ENCODE results near the gene LRRK1. TPM values are rescaled to one million over a fixed set of nuclear protein-coding genes. Genes with fewer than 3 reads are reported as not detected.

LRRK1 gene
- total and polyA plus RNA-seq, 11 donors: 1.3 to 12.7 (median 2.1) TPM

DNA sequence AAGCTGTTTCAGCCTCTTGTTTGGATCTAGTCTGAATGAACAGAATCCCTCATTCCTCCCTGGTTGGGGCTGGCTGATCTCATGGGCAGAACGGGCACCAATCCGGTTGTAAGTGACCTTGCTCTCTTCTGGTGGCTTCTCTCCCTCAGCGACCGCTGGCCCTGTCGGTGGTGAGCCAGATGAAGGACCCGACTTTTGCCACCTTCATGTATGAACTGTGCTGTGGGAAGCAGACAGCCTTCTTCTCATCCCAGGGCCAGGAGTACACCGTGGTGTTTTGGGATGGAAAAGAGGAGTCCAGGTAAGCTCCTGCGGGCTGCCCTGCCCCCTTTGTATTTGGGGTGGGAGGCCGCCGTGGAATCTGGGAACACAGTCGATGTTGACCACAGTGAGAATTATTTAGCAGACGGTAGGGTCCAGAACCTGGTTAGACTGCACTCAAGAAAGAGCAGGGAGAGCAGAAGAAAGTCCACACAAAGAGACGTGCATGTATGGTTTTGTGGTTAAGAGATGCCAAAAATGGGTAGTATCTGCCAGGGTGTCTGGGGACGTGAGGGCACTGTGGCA lies 138.8 kb downstream of the LRRK1 start:
- H3K27me3 ChIP-seq: no peaks in the 10 kb centered on the region
- no peaks in the 10 kb centered on the region for H3K4me1 ChIP-seq
- no peak for DNase-seq
- intact Hi-C loops (cut with DNase I): no loop called here
- peaks cover 0 to 92% (median 32%) of the 10 kb centered on the region in 9 donors for H3K36me3 ChIP-seq
- H3K27ac ChIP-seq: no peak overlapping the region
- WGBS, 4 donors: 89 to 94% (median 91%) methylated on average over 14 of the region's 14 CpGs
- no peak for TF ChIP-seq POLR2A (IDR thresholded peaks at IDR 0.05)
- TF ChIP-seq, protein P1, sequence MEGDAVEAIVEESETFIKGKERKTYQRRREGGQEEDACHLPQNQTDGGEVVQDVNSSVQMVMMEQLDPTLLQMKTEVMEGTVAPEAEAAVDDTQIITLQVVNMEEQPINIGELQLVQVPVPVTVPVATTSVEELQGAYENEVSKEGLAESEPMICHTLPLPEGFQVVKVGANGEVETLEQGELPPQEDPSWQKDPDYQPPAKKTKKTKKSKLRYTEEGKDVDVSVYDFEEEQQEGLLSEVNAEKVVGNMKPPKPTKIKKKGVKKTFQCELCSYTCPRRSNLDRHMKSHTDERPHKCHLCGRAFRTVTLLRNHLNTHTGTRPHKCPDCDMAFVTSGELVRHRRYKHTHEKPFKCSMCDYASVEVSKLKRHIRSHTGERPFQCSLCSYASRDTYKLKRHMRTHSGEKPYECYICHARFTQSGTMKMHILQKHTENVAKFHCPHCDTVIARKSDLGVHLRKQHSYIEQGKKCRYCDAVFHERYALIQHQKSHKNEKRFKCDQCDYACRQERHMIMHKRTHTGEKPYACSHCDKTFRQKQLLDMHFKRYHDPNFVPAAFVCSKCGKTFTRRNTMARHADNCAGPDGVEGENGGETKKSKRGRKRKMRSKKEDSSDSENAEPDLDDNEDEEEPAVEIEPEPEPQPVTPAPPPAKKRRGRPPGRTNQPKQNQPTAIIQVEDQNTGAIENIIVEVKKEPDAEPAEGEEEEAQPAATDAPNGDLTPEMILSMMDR (IDR thresholded peaks at IDR 0.05): no peak
- no peak for ATAC-seq
- peaks cover 0 to 2% (median 0%) of the 10 kb centered on the region in 12 donors for H3K9me3 ChIP-seq
- no peak overlapping the region for H3K4me3 ChIP-seq

DNA sequence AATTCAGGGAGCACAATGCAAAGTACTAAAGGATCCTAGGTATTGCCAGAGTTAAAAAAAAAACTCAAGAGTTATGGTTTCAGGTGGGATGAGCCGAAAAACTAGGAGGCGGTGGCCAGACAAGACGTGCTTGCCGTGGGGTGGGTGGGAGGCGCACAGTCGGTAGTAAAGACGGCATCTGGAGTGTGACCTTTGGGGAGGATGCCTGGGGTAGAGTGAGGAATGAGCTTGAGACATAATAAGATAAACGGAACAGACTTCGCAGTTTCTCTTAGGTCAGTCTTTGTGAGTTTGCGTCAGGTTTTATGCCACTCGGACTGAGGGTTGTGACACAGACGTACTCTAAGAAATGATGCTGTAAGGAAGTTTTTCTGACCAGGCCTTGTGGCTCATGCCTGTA lies 139.6 kb downstream of the LRRK1 start:
- no peak for DNase-seq
- ATAC-seq: no peak
- peaks cover 0 to 90% (median 26%) of the 10 kb centered on the region in 9 donors for H3K36me3 ChIP-seq
- TF ChIP-seq, protein P1 (IDR thresholded peaks at IDR 0.05): no peak
- no peak for TF ChIP-seq POLR2A (IDR thresholded peaks at IDR 0.05)
- no peaks in the 10 kb centered on the region for H3K27me3 ChIP-seq
- WGBS, 4 donors: 93 to 97% (median 96%) methylated on average over 12 of the region's 12 CpGs
- H3K27ac ChIP-seq: no peak overlapping the region
- H3K4me1 ChIP-seq: peaks cover 0 to 1% (median 0%) of the 10 kb centered on the region in 12 donors
- H3K9me3 ChIP-seq: peaks cover 0 to 2% (median 0%) of the 10 kb centered on the region in 12 donors
- H3K4me3 ChIP-seq: no peak overlapping the region
- intact Hi-C loops (cut with DNase I): no loop called here

DNA sequence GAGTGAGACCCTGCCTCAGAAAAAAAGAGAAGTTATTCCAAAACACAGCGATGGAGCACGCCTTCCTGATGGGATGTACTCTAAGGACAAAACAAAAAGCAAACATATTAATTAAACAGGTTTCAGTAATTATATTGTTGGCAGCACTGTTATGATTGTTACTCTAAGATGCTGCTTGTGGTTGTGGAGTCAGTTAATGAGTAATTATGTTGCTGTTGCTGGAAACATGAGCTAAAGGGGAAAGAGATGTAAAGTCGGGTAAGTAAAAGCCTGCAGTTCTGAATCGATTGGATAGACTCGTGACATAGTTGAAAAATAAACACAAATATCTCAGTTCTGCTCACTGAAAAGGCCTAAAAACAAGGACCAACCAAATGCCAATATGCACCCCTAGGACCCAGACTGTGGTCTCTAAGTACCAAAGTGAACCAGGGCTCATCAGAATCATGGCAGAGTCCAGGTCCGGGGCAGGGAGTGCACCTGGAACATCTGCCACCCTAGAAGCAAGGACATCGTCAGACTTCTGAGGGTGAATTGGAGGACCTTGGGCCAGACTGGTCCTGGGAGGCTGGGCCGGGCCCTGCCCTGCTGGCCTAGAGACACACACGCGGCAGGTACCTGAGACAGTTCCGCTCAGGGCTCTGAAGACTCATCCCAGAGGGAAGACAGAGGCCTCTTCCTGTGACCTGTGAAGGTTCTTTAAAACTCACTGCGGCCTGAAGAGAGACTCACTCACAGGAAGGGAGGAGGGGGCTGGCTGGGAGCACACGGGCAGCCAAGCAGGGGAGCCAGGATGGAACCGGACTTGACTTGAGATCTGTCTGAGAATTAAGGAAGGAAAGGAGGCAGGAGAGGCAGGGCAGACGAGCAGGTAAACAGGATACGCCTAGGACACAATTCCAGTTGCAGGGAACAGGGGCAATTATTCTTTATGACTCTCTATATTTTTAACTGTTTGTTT lies 140.5 kb downstream of the LRRK1 start:
- peaks cover 0 to 81% (median 21%) of the 10 kb centered on the region in 9 donors for H3K36me3 ChIP-seq
- H3K4me1 ChIP-seq: peaks cover 0 to 11% (median 6%) of the 10 kb centered on the region in 12 donors
- WGBS, 4 donors: 78 to 83% (median 79%) methylated on average over 14 to 16 of the region's 16 CpGs
- H3K27ac ChIP-seq: no peak overlapping the region
- TF ChIP-seq POLR2A (IDR thresholded peaks at IDR 0.05): no peak
- TF ChIP-seq, protein P1 (IDR thresholded peaks at IDR 0.05): no peak
- H3K27me3 ChIP-seq: no peaks in the 10 kb centered on the region
- DNase-seq: no peak
- intact Hi-C loops (cut with DNase I): no loop called here
- no peak overlapping the region for H3K4me3 ChIP-seq
- H3K9me3 ChIP-seq: peaks cover 0 to 2% (median 0%) of the 10 kb centered on the region in 12 donors
- ATAC-seq: no peak
